IMR-90 (cell line): Measurements from ENCODE around the gene DAD1. TPM values are rescaled to one million over a fixed set of nuclear protein-coding genes. Genes with fewer than 3 reads are reported as not detected.
A peak's percentile ranks its signal among the peaks of the same experiment; 100 is the strongest.

ENCODE experiments used
- ATAC-seq: fragments of 200-7000 bp; cut with Tn5 transposase; 2 replicates; pipeline ENCODE4 v1.9.1; 2020; ENCODE audit warnings: low read depth, mild to moderate bottlenecking, moderate library complexity
- BruUV-seq: library from RNA; stranded (reverse); fragments of 400-500 nt; replicated peaks from 2 replicates; lab custom pipeline; 2021; lab: Mats Ljungman, UMichigan
- CTCF ChIA-PET: fragments of 300-600 bp; formaldehyde crosslinking; extraction: SDS; loops from one replicate; lab custom pipeline; 2021; ENCODE audit warnings: antibody characterized with exemption; lab: Yijun Ruan, JAX
- POLR2A ChIA-PET: fragments of 300-600 bp; sonication (Branson Sonifier 250); formaldehyde crosslinking; loops from one replicate; lab custom pipeline; 2022; ENCODE audit warnings: antibody characterized with exemption; ENCODE audit not compliant: unreplicated experiment; lab: Charles Lee
- DNase-seq: peaks from one replicate; pipeline ENCODE4 v3.0.0; 2013
- H2AFZ ChIP-seq: replicated peaks from 2 replicates; pipeline ENCODE3; 2013; ENCODE audit warnings: low read length, mild to moderate bottlenecking; ENCODE audit not compliant: poor library complexity
- H2AK5ac ChIP-seq: 2 replicates; pipeline ENCODE4 v1.6.1; 2013; ENCODE audit warnings: low read depth, low read length, inconsistent platforms
- H2AK9ac ChIP-seq: replicated peaks from 2 replicates; pipeline ENCODE3; 2013; ENCODE audit warnings: mild to moderate bottlenecking, low read depth, low read length, moderate library complexity; ENCODE audit not compliant: poor library complexity
- H2BK120ac ChIP-seq: 2 replicates; pipeline ENCODE4 v1.6.1; 2013; ENCODE audit warnings: low read depth, low read length, inconsistent platforms
- H2BK15ac ChIP-seq: 3 replicates; pipeline ENCODE4 v1.6.1; 2013; ENCODE audit warnings: low read depth, low read length, inconsistent platforms
- H2BK20ac ChIP-seq: 2 replicates; pipeline ENCODE4 v1.6.1; 2013; ENCODE audit warnings: low read depth, mild to moderate bottlenecking, inconsistent platforms, low read length, moderate library complexity
- H2BK5ac ChIP-seq: 2 replicates; pipeline ENCODE4 v1.6.1; 2013; ENCODE audit warnings: mild to moderate bottlenecking, low read depth, low read length, inconsistent platforms; ENCODE audit not compliant: poor library complexity, severe bottlenecking
- H3K14ac ChIP-seq: replicated peaks from 2 replicates; pipeline ENCODE4 v1.6.1; 2013; ENCODE audit warnings: low read depth, low read length, inconsistent platforms
- H3K18ac ChIP-seq: 2 replicates; pipeline ENCODE4 v1.6.1; 2013; ENCODE audit warnings: low read depth, low read length, control low read depth
- H3K23ac ChIP-seq: 2 replicates; pipeline ENCODE4 v1.6.1; 2013; ENCODE audit warnings: low read depth, low read length, inconsistent platforms
- H3K27ac ChIP-seq: 2 replicates; pipeline ENCODE4 v1.5.1; 2013; ENCODE audit warnings: mild to moderate bottlenecking, control low read depth, low read length; ENCODE audit not compliant: insufficient read depth
- H3K27me3 ChIP-seq: 2 replicates; pipeline ENCODE4 v1.6.1; 2013; ENCODE audit warnings: low read length; ENCODE audit not compliant: control insufficient read depth, insufficient read depth
- H3K36me3 ChIP-seq: 2 replicates; pipeline ENCODE4 v1.6.1; 2013; ENCODE audit warnings: low read length, mixed read lengths; ENCODE audit not compliant: control insufficient read depth, insufficient read depth
- H3K4ac ChIP-seq: 2 replicates; pipeline ENCODE4 v1.6.1; 2013; ENCODE audit warnings: low read depth, low read length, inconsistent platforms
- H3K4me1 ChIP-seq: 2 replicates; pipeline ENCODE4 v1.6.1; 2013; ENCODE audit warnings: low read length, mixed read lengths; ENCODE audit not compliant: control insufficient read depth, insufficient read depth
- H3K4me2 ChIP-seq: 2 replicates; pipeline ENCODE4 v1.6.1; 2013; ENCODE audit warnings: low read depth, mild to moderate bottlenecking, control low read depth, low read length, moderate library complexity
- H3K4me3 ChIP-seq: 2 replicates; pipeline ENCODE4 v1.5.1; 2013; ENCODE audit warnings: low read depth, mild to moderate bottlenecking, control low read depth, low read length, moderate library complexity; ENCODE audit not compliant: insufficient read depth
- H3K56ac ChIP-seq: 2 replicates; pipeline ENCODE4 v1.6.1; 2013; ENCODE audit warnings: low read length, inconsistent platforms; ENCODE audit not compliant: insufficient read depth; ENCODE audit errors: extremely low read depth
- H3K79me1 ChIP-seq, 2 experiments: 2 replicates each; pipeline ENCODE4 v1.6.1; 2013; ENCODE audit warnings: low read length in 2 of 2, inconsistent platforms in 1 of 2, low read depth in 1 of 2
- H3K9ac ChIP-seq: 2 replicates; pipeline ENCODE4 v1.6.1; 2013; ENCODE audit warnings: low read depth, low read length, control low read depth
- H3K9me1 ChIP-seq: 2 replicates; pipeline ENCODE4 v1.6.1; 2013; ENCODE audit warnings: low read length, inconsistent platforms; ENCODE audit not compliant: insufficient read depth
- H3K9me3 ChIP-seq: 2 replicates; pipeline ENCODE4 v1.6.1; 2013; ENCODE audit warnings: low read length; ENCODE audit not compliant: control insufficient read depth, insufficient read depth
- H4K20me1 ChIP-seq: 2 replicates; pipeline ENCODE4 v1.6.1; 2013; ENCODE audit warnings: low read length, inconsistent platforms; ENCODE audit not compliant: insufficient read depth
- H4K5ac ChIP-seq: 2 replicates; pipeline ENCODE4 v1.6.1; 2013; ENCODE audit warnings: mild to moderate bottlenecking, low read depth, low read length, control low read depth
- H4K8ac ChIP-seq, 2 experiments: 2 replicates each; pipeline ENCODE4 v1.6.1; 2013; ENCODE audit warnings: low read depth in 2 of 2, low read length in 2 of 2, control low read depth in 1 of 2, inconsistent platforms in 1 of 2
- H4K91ac ChIP-seq: 2 replicates; pipeline ENCODE4 v1.6.1; 2013; ENCODE audit warnings: low read depth, low read length, inconsistent platforms; ENCODE audit not compliant: insufficient read depth
- CEBPB ChIP-seq: IDR thresholded peaks from 2 replicates; pipeline ENCODE4 v1.6.1; 2012; ENCODE audit warnings: low read depth, low read length, improper control_type of control experiment
- CHD1 ChIP-seq: IDR thresholded peaks from 2 replicates; pipeline ENCODE4 v1.6.1; 2012; ENCODE audit warnings: low read depth, low read length, improper control_type of control experiment
- CTCF ChIP-seq: conservative IDR thresholded peaks from 2 replicates; pipeline ENCODE4 v1.5.1; 2012; ENCODE audit warnings: mild to moderate bottlenecking, low read depth, low read length, improper control_type of control experiment
- ELK1 ChIP-seq: fragments of 150-350 bp; IDR thresholded peaks from 2 replicates; pipeline ENCODE4 v1.6.1; 2016; ENCODE audit warnings: low read depth, mild to moderate bottlenecking, low read length, moderate library complexity, borderline replicate concordance
- MAFK ChIP-seq: IDR thresholded peaks from 2 replicates; pipeline ENCODE4 v1.6.1; 2012; ENCODE audit warnings: low read depth, low read length, improper control_type of control experiment
- MAZ ChIP-seq: IDR thresholded peaks from 2 replicates; pipeline ENCODE4 v1.6.1; 2012; ENCODE audit warnings: low read depth, mild to moderate bottlenecking, low read length, improper control_type of control experiment, moderate library complexity, borderline replicate concordance
- MXI1 ChIP-seq: IDR thresholded peaks from 2 replicates; pipeline ENCODE4 v1.6.1; 2012; ENCODE audit warnings: low read depth, mild to moderate bottlenecking, low read length, moderate library complexity, borderline replicate concordance
- NFE2L2 ChIP-seq: fragments of 150-350 bp; IDR thresholded peaks from 2 replicates; pipeline ENCODE4 v1.6.1; 2016; ENCODE audit warnings: low read depth, mild to moderate bottlenecking, low read length
- POLR2A ChIP-seq: IDR thresholded peaks from 2 replicates; pipeline ENCODE4 v1.6.1; 2012; ENCODE audit warnings: mild to moderate bottlenecking, low read depth, low read length
- RAD21 ChIP-seq: IDR thresholded peaks from 2 replicates; pipeline ENCODE4 v1.6.1; 2012; ENCODE audit warnings: low read length, improper control_type of control experiment
- RCOR1 ChIP-seq: IDR thresholded peaks from 2 replicates; pipeline ENCODE4 v1.6.1; 2012; ENCODE audit warnings: mild to moderate bottlenecking, low read length, improper control_type of control experiment; ENCODE audit not compliant: insufficient replicate concordance
- RFX5 ChIP-seq: IDR thresholded peaks from 2 replicates; pipeline ENCODE4 v1.8.0; 2012; ENCODE audit warnings: low read depth, mild to moderate bottlenecking, low read length, moderate library complexity
- USF2 ChIP-seq: fragments of 150-350 bp; IDR thresholded peaks from 2 replicates; pipeline ENCODE4 v1.6.1; 2017; ENCODE audit warnings: mild to moderate bottlenecking, antibody characterized with exemption, low read length, low read depth
- WGBS, 2 experiments: methylation state at CpG; one replicate each; pipeline versions ENCODE4 v1.1.5 to v1.1.7; 2013; ENCODE audit warnings: missing lambda C conversion rate in 2 of 2; ENCODE audit not compliant: insufficient read length in 1 of 2; ENCODE audit errors: extremely low coverage in 2 of 2; 5-methylcytosine and 5-hydroxymethylcytosine counted together
- dilution Hi-C: fragments of 300-500 bp; cut with HindIII; formaldehyde crosslinking; loops from one replicate; pipeline ENCODE4 v1.14.3; 2018; ENCODE audit warnings: low sequenced_read_pairs; ENCODE audit not compliant: unreplicated experiment
- in situ Hi-C: fragments of 300-500 bp; cut with MboI; formaldehyde crosslinking; loops from 3 replicates; pipeline ENCODE4 v1.14.3; 2019; ENCODE audit warnings: low sequenced_read_pairs, inconsistent platforms, mixed read lengths
- intact Hi-C: fragments of 100-400 bp; cut with micrococcal nuclease; formaldehyde crosslinking; loops from 2 replicates; pipeline ENCODE4 v1.10.0; 2022
- polyA plus RNA-seq, 3 experiments: library from polyadenylated mRNA; depleted of rRNA; stranded (reverse); fragments of >200 nt; gene quantifications; 2 replicates each; pipeline ENCODE4 v1.2.3, GENCODE V29; 2012; ENCODE audit warnings: low replicate concordance in 1 of 3
- total RNA-seq: library from RNA; depleted of rRNA; stranded (reverse); fragments of >200 nt; gene quantifications from 2 replicates; pipeline ENCODE4 v1.2.3, GENCODE V29; 2012

Gene DAD1
- total and polyA plus RNA-seq, 2 of the 4 experiments (the other 2 are of a cell fraction), result 396 to 496 TPM

- no peak overlapping the region for H2BK20ac ChIP-seq
- TF ChIP-seq NFE2L2 (no peak), MXI1 (no peak), USF2 (no peak), CTCF (no peak), RFX5 (no peak), RCOR1 (no peak), ELK1 (no peak), MAZ (no peak), RAD21 (no peak), POLR2A (no peak), MAFK (no peak), CEBPB (no peak), CHD1 (no peak)
Measured at GRCh38 chr14:22587247-22587646, 1.8 kb downstream of the DAD1 start.

More at GRCh38 chr14:22587247-22587646, 1.8 kb downstream of the DAD1 start:
- no peak overlapping the region for H3K4me3 ChIP-seq
- no peak overlapping the region for H4K5ac ChIP-seq
- peaks cover 3% of the 10 kb centered on the region for H3K4me1 ChIP-seq
- ChIA-PET POLR2A (no interaction called here), CTCF (no interaction called here)
- no peak overlapping the region for H2AK5ac ChIP-seq
- H3K9me3 ChIP-seq, result no peaks in the 10 kb centered on the region
- no peak overlapping the region for H2BK120ac ChIP-seq
- peaks cover 12 to 40% of the 10 kb centered on the region in 2 experiments for H3K79me1 ChIP-seq
- DNase-seq, result no peak
- peaks cover 15% of the 10 kb centered on the region for H4K20me1 ChIP-seq
- peaks cover 4% of the 10 kb centered on the region for H3K36me3 ChIP-seq
- no TSS peak for BruUV-seq
- no peaks in the 10 kb centered on the region for H3K27me3 ChIP-seq
- H3K18ac ChIP-seq, result no peak overlapping the region
- no peak overlapping the region for H2BK5ac ChIP-seq
- no peak overlapping the region for H3K56ac ChIP-seq
- H3K27ac ChIP-seq, result no peak overlapping the region
- dilution Hi-C loops, result no loop called here
- peaks cover 3% of the 10 kb centered on the region for H3K9me1 ChIP-seq
- no peak overlapping the region for H3K14ac ChIP-seq
- no peak overlapping the region for H4K8ac ChIP-seq
- no peak overlapping the region for H3K9ac ChIP-seq
- H2BK15ac ChIP-seq, result no peak overlapping the region
- H4K91ac ChIP-seq, result no peak overlapping the region
- in situ Hi-C loops, result loop anchor here (10.0 kb wide), 1 partner anchor 258 kb away; no protein-coding TSS in a partner anchor
- no peak overlapping the region for H3K4ac ChIP-seq
- no CpG with 5 or more reads among the region's 5 CpGs for whole genome bisulfite sequencing, 2 experiments
- ATAC-seq, result no peak
- 0 out of 2 replicates have a peak overlapping the region, but pooled peaks have one; percentile 10 for H3K23ac ChIP-seq
- no peak overlapping the region for H2AFZ ChIP-seq
- H3K4me2 ChIP-seq, result peak overlapping the region; percentile 27; the same call in 1 of the 2 replicates
- intact Hi-C loops, result no loop called here
- no peak overlapping the region for H2AK9ac ChIP-seq
